ENCODE measurements around the gene KRT40.

- TF ChIP-seq POLR2A (IDR thresholded peaks at IDR 0.05), result no peak
- TF ChIP-seq, protein P1, sequence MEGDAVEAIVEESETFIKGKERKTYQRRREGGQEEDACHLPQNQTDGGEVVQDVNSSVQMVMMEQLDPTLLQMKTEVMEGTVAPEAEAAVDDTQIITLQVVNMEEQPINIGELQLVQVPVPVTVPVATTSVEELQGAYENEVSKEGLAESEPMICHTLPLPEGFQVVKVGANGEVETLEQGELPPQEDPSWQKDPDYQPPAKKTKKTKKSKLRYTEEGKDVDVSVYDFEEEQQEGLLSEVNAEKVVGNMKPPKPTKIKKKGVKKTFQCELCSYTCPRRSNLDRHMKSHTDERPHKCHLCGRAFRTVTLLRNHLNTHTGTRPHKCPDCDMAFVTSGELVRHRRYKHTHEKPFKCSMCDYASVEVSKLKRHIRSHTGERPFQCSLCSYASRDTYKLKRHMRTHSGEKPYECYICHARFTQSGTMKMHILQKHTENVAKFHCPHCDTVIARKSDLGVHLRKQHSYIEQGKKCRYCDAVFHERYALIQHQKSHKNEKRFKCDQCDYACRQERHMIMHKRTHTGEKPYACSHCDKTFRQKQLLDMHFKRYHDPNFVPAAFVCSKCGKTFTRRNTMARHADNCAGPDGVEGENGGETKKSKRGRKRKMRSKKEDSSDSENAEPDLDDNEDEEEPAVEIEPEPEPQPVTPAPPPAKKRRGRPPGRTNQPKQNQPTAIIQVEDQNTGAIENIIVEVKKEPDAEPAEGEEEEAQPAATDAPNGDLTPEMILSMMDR (IDR thresholded peaks at IDR 0.05), result no peak
- no peak for TF ChIP-seq POLR2AphosphoS5 (IDR thresholded peaks at IDR 0.05)
These were observed 3.5 kb downstream of the KRT40 start for GRCh38 chr17:40980596-40980995.

All from stomach (tissue), 4 donors.